Neural progenitor cell (in vitro differentiated cells): ENCODE results near the gene PIGL.

Experiments used
- EZH2 ChIP-seq: fragments of 200-600 bp; sonication (generic); IDR thresholded peaks from 2 replicates; pipeline ENCODE4 v1.6.1; 2017; ENCODE audit warnings: antibody characterized with exemption, mild to moderate bottlenecking, moderate library complexity
- EZH2phosphoT487 ChIP-seq: fragments of 200-600 bp; sonication (generic); IDR thresholded peaks from 2 replicates; pipeline ENCODE4 v1.6.1; 2017; ENCODE audit warnings: antibody characterized with exemption
- TF ChIP-seq, protein P1 (sequence below): fragments of 200-600 bp; sonication (generic); IDR thresholded peaks from 2 replicates; pipeline ENCODE4 v1.5.1; 2017; ENCODE audit warnings: antibody characterized with exemption, mild to moderate bottlenecking

DNA sequence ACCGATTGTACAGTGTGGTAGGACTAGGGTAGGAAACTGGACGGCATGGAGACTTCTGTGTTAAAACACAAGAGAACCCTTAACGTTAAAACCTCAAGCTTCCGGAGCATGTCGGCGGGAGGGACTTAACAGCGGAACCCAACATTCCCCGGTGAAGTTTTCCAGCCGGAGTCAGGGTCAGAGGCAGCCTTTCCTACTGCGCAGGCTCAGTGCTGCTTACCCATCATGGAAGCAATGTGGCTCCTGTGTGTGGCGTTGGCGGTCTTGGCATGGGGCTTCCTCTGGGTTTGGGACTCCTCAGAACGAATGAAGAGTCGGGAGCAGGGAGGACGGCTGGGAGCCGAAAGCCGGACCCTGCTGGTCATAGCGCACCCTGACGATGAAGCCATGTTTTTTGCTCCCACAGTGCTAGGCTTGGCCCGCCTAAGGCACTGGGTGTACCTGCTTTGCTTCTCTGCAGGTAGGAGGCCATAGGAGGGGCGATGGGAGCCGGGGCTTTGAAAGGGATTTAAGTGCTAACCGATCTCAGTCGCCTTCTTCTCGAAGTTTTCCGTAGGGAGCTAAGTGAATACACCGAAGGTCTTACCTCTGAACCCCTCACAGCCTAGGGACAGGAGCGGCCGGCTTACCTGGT is at the start of gene PIGL:
- TF ChIP-seq, protein P1, sequence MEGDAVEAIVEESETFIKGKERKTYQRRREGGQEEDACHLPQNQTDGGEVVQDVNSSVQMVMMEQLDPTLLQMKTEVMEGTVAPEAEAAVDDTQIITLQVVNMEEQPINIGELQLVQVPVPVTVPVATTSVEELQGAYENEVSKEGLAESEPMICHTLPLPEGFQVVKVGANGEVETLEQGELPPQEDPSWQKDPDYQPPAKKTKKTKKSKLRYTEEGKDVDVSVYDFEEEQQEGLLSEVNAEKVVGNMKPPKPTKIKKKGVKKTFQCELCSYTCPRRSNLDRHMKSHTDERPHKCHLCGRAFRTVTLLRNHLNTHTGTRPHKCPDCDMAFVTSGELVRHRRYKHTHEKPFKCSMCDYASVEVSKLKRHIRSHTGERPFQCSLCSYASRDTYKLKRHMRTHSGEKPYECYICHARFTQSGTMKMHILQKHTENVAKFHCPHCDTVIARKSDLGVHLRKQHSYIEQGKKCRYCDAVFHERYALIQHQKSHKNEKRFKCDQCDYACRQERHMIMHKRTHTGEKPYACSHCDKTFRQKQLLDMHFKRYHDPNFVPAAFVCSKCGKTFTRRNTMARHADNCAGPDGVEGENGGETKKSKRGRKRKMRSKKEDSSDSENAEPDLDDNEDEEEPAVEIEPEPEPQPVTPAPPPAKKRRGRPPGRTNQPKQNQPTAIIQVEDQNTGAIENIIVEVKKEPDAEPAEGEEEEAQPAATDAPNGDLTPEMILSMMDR, result no peak
- no peak for TF ChIP-seq EZH2phosphoT487
- peak; percentile 44 for TF ChIP-seq EZH2
